HEK293T (cell line): ENCODE measurements around the gene KPTN.

ENCODE experiments used
- ELF4 ChIP-seq: fragments of 450-650 bp; IDR thresholded peaks from 2 replicates; pipeline ENCODE4 v1.6.1; 2017; ENCODE audit warnings: antibody characterized with exemption
- FOXA1 ChIP-seq: fragments of 450-650 bp; IDR thresholded peaks from 2 replicates; pipeline ENCODE4 v1.6.1; 2016; ENCODE audit warnings: mild to moderate bottlenecking
- FOXM1 ChIP-seq: fragments of 450-650 bp; IDR thresholded peaks from 2 replicates; pipeline ENCODE4 v1.6.1; 2017; ENCODE audit warnings: mild to moderate bottlenecking, borderline replicate concordance
- LEF1 ChIP-seq: fragments of 450-650 bp; IDR thresholded peaks from 2 replicates; pipeline ENCODE4 v1.6.1; 2017; ENCODE audit warnings: mild to moderate bottlenecking, borderline replicate concordance
- SP1 ChIP-seq: fragments of 450-650 bp; IDR thresholded peaks from 2 replicates; pipeline ENCODE4 v1.6.1; 2017
- SUZ12 ChIP-seq: fragments of 450-650 bp; IDR thresholded peaks from 2 replicates; pipeline ENCODE4 v1.6.1; 2016; ENCODE audit warnings: mild to moderate bottlenecking
- TARDBP ChIP-seq: fragments of 450-650 bp; IDR thresholded peaks from 2 replicates; pipeline ENCODE4 v1.6.1; 2016
- ZNF384 ChIP-seq: fragments of 450-650 bp; IDR thresholded peaks from 2 replicates; pipeline ENCODE4 v1.6.1; 2016

DNA sequence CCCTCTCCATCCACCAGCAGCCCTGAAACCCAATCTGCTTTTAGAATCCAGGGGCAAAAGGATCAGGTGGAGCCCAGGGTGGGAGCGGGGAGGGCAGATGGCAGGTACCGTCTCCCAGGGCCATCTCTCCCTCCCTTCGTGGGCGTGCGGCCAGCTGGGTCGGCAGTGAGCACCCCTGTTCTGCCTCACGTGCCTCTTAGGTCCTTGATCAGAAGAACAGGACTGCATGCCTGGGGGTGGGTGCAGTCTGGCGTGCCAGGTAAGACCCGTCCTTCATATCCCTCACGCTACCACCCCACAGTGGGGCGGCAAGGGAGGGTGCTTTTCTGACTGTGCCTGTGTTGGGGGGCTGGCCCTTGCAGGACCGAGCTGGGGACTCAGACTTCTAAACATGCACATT is 14.3 kb downstream of the KPTN start:
- TF ChIP-seq FOXA1 (no peak), LEF1 (no peak), SUZ12 (no peak), ZNF384 (no peak), ELF4 (no peak), TARDBP (no peak), FOXM1 (no peak), SP1 (no peak)
